GM10266 (cell line): ENCODE data around the gene OSM.
A peak's percentile ranks its signal among the peaks of the same experiment; 100 is the strongest.

ENCODE experiments used
- DNase-seq: peaks from one replicate; pipeline ENCODE4 v3.0.0; 2012; ENCODE audit errors: extremely low spot score
- CTCF ChIP-seq: IDR thresholded peaks from 2 replicates; pipeline ENCODE4 v1.5.1; 2012; ENCODE audit warnings: mild to moderate bottlenecking, low read depth; ENCODE audit not compliant: control insufficient read depth, insufficient read depth; ENCODE audit errors: missing control alignments

OSM gene

GRCh38 chr22:30292069-30292970 is 25.7 kb upstream of the OSM start:
- TF ChIP-seq CTCF, result no peak
- DNase-seq, result no peak

GRCh38 chr22:30291058-30291892 is 24.6 kb upstream of the OSM start:
- no peak for TF ChIP-seq CTCF
- no peak for DNase-seq

GRCh38 chr22:30290342-30291057 is 23.8 kb upstream of the OSM start:
- no peak for TF ChIP-seq CTCF
- peak; percentile 39 for DNase-seq

- DNase-seq, result no peak
Measured at GRCh38 chr22:30289980-30290313, 23.3 kb upstream of the OSM start.

GRCh38 chr22:30289141-30289979 is 22.7 kb upstream of the OSM start, which contains the start of gene CASTOR1:
Gene CASTOR1, minus strand, starts transcription at chr22:30289505. Its CDS starts 8 bp downstream, at chr22:30289497.
- DNase-seq, result peak; percentile 97
- no peak for TF ChIP-seq CTCF

More at GRCh38 chr22:30289980-30290313, 23.3 kb upstream of the OSM start:
- no peak for TF ChIP-seq CTCF

GRCh38 chr22:30288419-30289140 is 21.9 kb upstream of the OSM start:
- no peak for DNase-seq
- no peak for TF ChIP-seq CTCF
